PC-3 (cell line): ENCODE measurements around the gene LPIN1. TPM values are rescaled to one million over a fixed set of nuclear protein-coding genes. Genes with fewer than 3 reads are reported as not detected.
A peak's percentile ranks its signal among the peaks of the same experiment; 100 is the strongest.

Experiments
- ATAC-seq: fragments of 200-7000 bp; cut with Tn5 transposase; 2 replicates; pipeline ENCODE4 v1.9.1; 2020; ENCODE audit warnings: mild to moderate bottlenecking, moderate library complexity
- BruUV-seq: library from RNA; stranded (reverse); fragments of 400-500 nt; replicated peaks from 2 replicates; lab custom pipeline; 2021; lab: Mats Ljungman, UMichigan
- CTCF ChIA-PET: fragments of 300-600 bp; sonication (Branson Sonifier 250); formaldehyde crosslinking; loops from one replicate; lab custom pipeline; 2022; ENCODE audit warnings: antibody characterized with exemption; lab: Charles Lee
- POLR2A ChIA-PET: fragments of 300-600 bp; sonication (Branson Sonifier 250); formaldehyde crosslinking; loops from one replicate; lab custom pipeline; 2022; ENCODE audit warnings: antibody characterized with exemption; ENCODE audit not compliant: unreplicated experiment; lab: Charles Lee
- DNase-seq: peaks from one replicate; pipeline ENCODE4 v3.0.0-alpha.2; 2015
- H2AFZ ChIP-seq: fragments of 300-600 bp; sonication (generic); 2 replicates; pipeline ENCODE4 v1.6.0; 2016; ENCODE audit warnings: antibody characterized with exemption, low read length
- H3F3A ChIP-seq: fragments of 300-600 bp; sonication (generic); one replicate; pipeline ENCODE4 v1.6.0; 2017; ENCODE audit warnings: antibody characterized with exemption, low read length, control low read depth, mild to moderate bottlenecking; ENCODE audit not compliant: unreplicated experiment
- H3K27ac ChIP-seq: fragments of 300-600 bp; sonication (generic); 2 replicates; pipeline ENCODE4 v1.5.1; 2016; ENCODE audit warnings: mild to moderate bottlenecking, low read length
- H3K27me3 ChIP-seq: fragments of 300-600 bp; sonication (generic); 2 replicates; pipeline ENCODE4 v1.6.1; 2016; ENCODE audit warnings: low read length, mixed read lengths
- H3K36me3 ChIP-seq: fragments of 300-600 bp; sonication (generic); 2 replicates; pipeline ENCODE4 v1.6.1; 2016; ENCODE audit warnings: low read depth, mixed run types, low read length, mixed read lengths
- H3K4me1 ChIP-seq: fragments of 300-600 bp; sonication (generic); 2 replicates; pipeline ENCODE4 v1.5.1; 2016; ENCODE audit warnings: low read length; ENCODE audit not compliant: insufficient read depth
- H3K4me2 ChIP-seq: fragments of 300-600 bp; sonication (generic); 2 replicates; pipeline ENCODE4 v1.6.0; 2016; ENCODE audit warnings: low read length
- H3K4me3 ChIP-seq: fragments of 300-600 bp; sonication (generic); 2 replicates; pipeline ENCODE4 v1.5.1; 2016; ENCODE audit warnings: mild to moderate bottlenecking, low read length, mixed read lengths
- H3K79me2 ChIP-seq: fragments of 300-600 bp; sonication (generic); 2 replicates; pipeline ENCODE4 v1.6.1; 2017; ENCODE audit warnings: low read length, mixed read lengths
- H3K9ac ChIP-seq: fragments of 300-600 bp; sonication (generic); 2 replicates; pipeline ENCODE4 v1.6.0; 2016; ENCODE audit warnings: mild to moderate bottlenecking, low read length
- H3K9me2 ChIP-seq: fragments of 300-600 bp; sonication (generic); replicated peaks from 2 replicates; pipeline ENCODE4 v1.6.1; 2016; ENCODE audit warnings: mixed run types, low read length, mixed read lengths
- H3K9me3 ChIP-seq: fragments of 300-600 bp; sonication (generic); 2 replicates; pipeline ENCODE4 v1.6.1; 2016; ENCODE audit warnings: low read length, mixed read lengths
- H4K20me1 ChIP-seq: fragments of 300-600 bp; sonication (generic); 2 replicates; pipeline ENCODE4 v1.6.1; 2016; ENCODE audit warnings: low read length, mixed read lengths
- CTCF ChIP-seq: fragments of 300-600 bp; sonication (generic); conservative IDR thresholded peaks from 2 replicates; pipeline ENCODE4 v1.5.1; 2017; ENCODE audit warnings: antibody characterized with exemption, low read depth, mild to moderate bottlenecking, low read length
- EZH2 ChIP-seq: fragments of 300-600 bp; sonication (generic); IDR thresholded peaks from one replicate; pipeline ENCODE4 v1.6.1; 2017; ENCODE audit warnings: antibody characterized with exemption, mild to moderate bottlenecking, low read length; ENCODE audit not compliant: unreplicated experiment
- EZH2phosphoT487 ChIP-seq: fragments of 300-600 bp; sonication (generic); IDR thresholded peaks from 2 replicates; pipeline ENCODE4 v1.6.1; 2018; ENCODE audit warnings: mild to moderate bottlenecking, antibody characterized with exemption, low read length, borderline replicate concordance
- intact Hi-C: fragments of 100-400 bp; cut with micrococcal nuclease; formaldehyde crosslinking; loops from 2 replicates; pipeline ENCODE4 v1.9.0; 2023
- total RNA-seq: library from RNA; depleted of rRNA; stranded (reverse); fragments of >200 nt; gene quantifications from 2 replicates; pipeline ENCODE4 v1.2.3, GENCODE V29; 2014

Gene LPIN1
- total RNA-seq, 1 experiment from 2014 or later = 40.9 TPM

GRCh38 chr2:11761259-11761658, 14.8 kb downstream of the LPIN1 start:
- peaks cover 67% of the 10 kb centered on the region for H3K79me2 ChIP-seq
- H3K4me3 ChIP-seq = no peak overlapping the region
- no peak overlapping the region for H3K4me2 ChIP-seq
- H3K27me3 ChIP-seq = no peaks in the 10 kb centered on the region
- no peak overlapping the region for H3K27ac ChIP-seq
- H3K9ac ChIP-seq = no peak overlapping the region
- ATAC-seq (peak; percentile 97), DNase-seq (no peak)
- peaks cover 3% of the 10 kb centered on the region for H3F3A ChIP-seq
- H3K4me1 ChIP-seq = 0 out of 2 replicates have a peak, but pooled peaks cover 5% of the 10 kb centered on the region
- H3K36me3 ChIP-seq = peaks cover 15% of the 10 kb centered on the region; the same call in 1 of the 2 replicates
- no peak overlapping the region for H2AFZ ChIP-seq
- no peaks in the 10 kb centered on the region for H3K9me2 ChIP-seq
- 0 out of 2 replicates have a peak, but pooled peaks cover 13% of the 10 kb centered on the region for H4K20me1 ChIP-seq
- no TSS peak for BruUV-seq
- ChIA-PET POLR2A (interaction anchor here (0.7 kb wide), 2 partner anchors 11 to 151 kb away, joined by 3 read pairs; no protein-coding TSS in a partner anchor), CTCF (interaction anchor here (1.0 kb wide), 1 partner anchor 20 kb away, joined by 3 read pairs; no protein-coding TSS in a partner anchor)
- intact Hi-C loops = no loop called here
- H3K9me3 ChIP-seq = no peaks in the 10 kb centered on the region
- TF ChIP-seq EZH2 (no peak), EZH2phosphoT487 (no peak), CTCF (no peak)

- Histone ChIP-seq H4K20me1 (0 out of 2 replicates have a peak, but pooled peaks cover 13% of the 10 kb centered on the region), H3K4me3 (no peak overlapping the region), H3K36me3 (peaks cover 22% of the 10 kb centered on the region; the same call in 1 of the 2 replicates), H3K27ac (no peak overlapping the region), H3K4me2 (no peak overlapping the region), H3K9ac (no peak overlapping the region), H3K79me2 (peaks cover 59% of the 10 kb centered on the region), H3K9me2 (no peaks in the 10 kb centered on the region), H3K9me3 (no peaks in the 10 kb centered on the region), H3F3A (peaks cover 3% of the 10 kb centered on the region), H3K27me3 (no peaks in the 10 kb centered on the region), H3K4me1 (0 out of 2 replicates have a peak, but pooled peaks cover 5% of the 10 kb centered on the region), H2AFZ (no peak overlapping the region)
- no peak for TF ChIP-seq EZH2phosphoT487
- TF ChIP-seq CTCF = no peak
- no peak for TF ChIP-seq EZH2
- ChIA-PET POLR2A (no interaction called here), CTCF (no interaction called here)
- BruUV-seq = no TSS peak
- DNase-seq (no peak), ATAC-seq (no peak)
- intact Hi-C loops = no loop called here
Observed at GRCh38 chr2:11762031-11762430, 15.6 kb downstream of the LPIN1 start.

GRCh38 chr2:11762799-11763461, 16.5 kb downstream of the LPIN1 start:
- DNase-seq (no peak), ATAC-seq (no peak)
- POLR2A ChIA-PET = no interaction called here
- no peaks in the 10 kb centered on the region for H3K9me3 ChIP-seq
- no peaks in the 10 kb centered on the region for H3K27me3 ChIP-seq
- no peaks in the 10 kb centered on the region for H3K9me2 ChIP-seq
- peaks cover 50% of the 10 kb centered on the region for H3K79me2 ChIP-seq
- peaks cover 27% of the 10 kb centered on the region; the same call in 1 of the 2 replicates for H3K36me3 ChIP-seq
- no peak overlapping the region for H3K4me2 ChIP-seq
- CTCF ChIA-PET = interaction anchor here (0.6 kb wide), 1 partner anchor 75 kb away, joined by 3 read pairs; no protein-coding TSS in a partner anchor
- TF ChIP-seq CTCF = no peak
- no peak for TF ChIP-seq EZH2phosphoT487
- no peak for TF ChIP-seq EZH2
- H3F3A ChIP-seq = no peaks in the 10 kb centered on the region
- no peak overlapping the region for H3K9ac ChIP-seq
- H2AFZ ChIP-seq = no peak overlapping the region
- no peak overlapping the region for H3K4me3 ChIP-seq
- intact Hi-C loops = no loop called here
- H3K27ac ChIP-seq = no peak overlapping the region
- 0 out of 2 replicates have a peak, but pooled peaks cover 13% of the 10 kb centered on the region for H4K20me1 ChIP-seq
- 0 out of 2 replicates have a peak, but pooled peaks cover 5% of the 10 kb centered on the region for H3K4me1 ChIP-seq
- BruUV-seq = no TSS peak
